WTC11 (cell line): ENCODE data around the gene SYPL1.

Experiments
- CREB1 ChIP-seq: sonication (generic); formaldehyde crosslinking; IDR thresholded peaks from 2 replicates; pipeline ENCODE4 v1.8.0; 2023; ENCODE audit warnings: mild to moderate bottlenecking, missing genetic modification reagents
- NFYB ChIP-seq: sonication (generic); formaldehyde crosslinking; conservative IDR thresholded peaks from 2 replicates; pipeline ENCODE4 v1.8.0; 2022; ENCODE audit warnings: low read depth, missing genetic modification reagents
- NR1H2 ChIP-seq: sonication (generic); formaldehyde crosslinking; IDR thresholded peaks from 2 replicates; pipeline ENCODE4 v1.9.0; 2021; ENCODE audit warnings: mild to moderate bottlenecking, moderate library complexity, missing genetic modification reagents
- NR2C2 ChIP-seq: sonication (generic); formaldehyde crosslinking; IDR thresholded peaks from 2 replicates; pipeline ENCODE4 v1.8.0; 2022; ENCODE audit warnings: mild to moderate bottlenecking, missing genetic modification reagents
- TEAD1 ChIP-seq: sonication (generic); formaldehyde crosslinking; IDR thresholded peaks from 2 replicates; pipeline ENCODE4 v1.8.0; 2022; ENCODE audit warnings: mild to moderate bottlenecking, missing genetic modification reagents
- ZNF121 ChIP-seq: sonication (generic); formaldehyde crosslinking; IDR thresholded peaks from 2 replicates; pipeline ENCODE4 v1.8.0; 2023; ENCODE audit warnings: missing genetic modification reagents
- ZNF219 ChIP-seq: sonication (generic); formaldehyde crosslinking; IDR thresholded peaks from 2 replicates; pipeline ENCODE4 v1.8.0; 2023; ENCODE audit warnings: missing genetic modification reagents, mild to moderate bottlenecking, borderline replicate concordance
- ZNF423 ChIP-seq: fragments of 250-450 bp; sonication (Bioruptor Pico); IDR thresholded peaks from 2 replicates; pipeline ENCODE4 v2.1.2; 2022; ENCODE audit warnings: mild to moderate bottlenecking, moderate library complexity
- ZNF671 ChIP-seq: fragments of 250-450 bp; sonication (Bioruptor Pico); IDR thresholded peaks from 2 replicates; pipeline ENCODE4 v1.8.0; 2021; ENCODE audit warnings: mild to moderate bottlenecking
- TF ChIP-seq, protein P1 (sequence below): fragments of 200-600 bp; IDR thresholded peaks from 2 replicates; pipeline ENCODE4 v1.8.0; 2022; ENCODE audit warnings: antibody characterized with exemption
- TF ChIP-seq, protein P2 (sequence below): sonication (generic); formaldehyde crosslinking; IDR thresholded peaks from 2 replicates; pipeline ENCODE4 v1.8.1; 2022; ENCODE audit warnings: mild to moderate bottlenecking, moderate library complexity, missing genetic modification reagents
- TF ChIP-seq, protein P3 (sequence below): sonication (generic); formaldehyde crosslinking; IDR thresholded peaks from 2 replicates; pipeline ENCODE4 v1.8.1; 2023; ENCODE audit warnings: mild to moderate bottlenecking, missing genetic modification reagents
- TF ChIP-seq, protein P4 (sequence below): sonication (generic); formaldehyde crosslinking; IDR thresholded peaks from 2 replicates; pipeline ENCODE4 v1.8.0; 2022; ENCODE audit warnings: missing genetic modification reagents

DNA sequence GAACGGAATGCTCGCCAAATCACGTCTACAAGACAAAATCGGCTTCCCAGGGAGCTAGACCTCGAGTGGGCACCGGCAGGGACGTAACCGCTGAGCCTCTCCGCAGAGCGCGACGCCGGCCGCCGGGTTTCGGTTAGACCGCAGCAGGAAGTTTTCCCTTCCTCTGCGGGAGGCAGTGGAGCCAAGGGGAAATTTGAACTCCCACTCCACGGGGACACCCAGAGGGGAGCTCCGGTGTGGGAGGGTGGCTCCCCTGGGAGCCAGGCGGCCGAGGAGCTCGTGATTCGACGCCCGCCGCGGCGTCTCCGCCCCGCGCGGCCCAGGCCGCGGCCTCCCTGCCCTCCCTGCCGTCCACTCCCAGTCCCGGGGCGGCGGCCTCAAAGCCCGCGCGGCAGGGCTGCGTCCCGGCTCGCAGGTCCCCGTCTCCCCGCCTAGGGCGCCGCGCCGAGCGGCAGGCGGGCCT lies 426 bp downstream of the SYPL1 start:
- TF ChIP-seq ZNF423 (peak; percentile 63), NR1H2 (CRISPR knock-in tag) (no peak), CREB1 (CRISPR knock-in tag) (no peak), ZNF219 (CRISPR knock-in tag) (no peak), NFYB (CRISPR knock-in tag) (0 out of 2 replicates have a peak, but pooled peaks have one; percentile 11), TEAD1 (CRISPR knock-in tag) (peak; percentile 73), ZNF121 (CRISPR knock-in tag) (no peak), NR2C2 (no peak), ZNF671 (CRISPR knock-in tag) (no peak)
- TF ChIP-seq, protein P1, sequence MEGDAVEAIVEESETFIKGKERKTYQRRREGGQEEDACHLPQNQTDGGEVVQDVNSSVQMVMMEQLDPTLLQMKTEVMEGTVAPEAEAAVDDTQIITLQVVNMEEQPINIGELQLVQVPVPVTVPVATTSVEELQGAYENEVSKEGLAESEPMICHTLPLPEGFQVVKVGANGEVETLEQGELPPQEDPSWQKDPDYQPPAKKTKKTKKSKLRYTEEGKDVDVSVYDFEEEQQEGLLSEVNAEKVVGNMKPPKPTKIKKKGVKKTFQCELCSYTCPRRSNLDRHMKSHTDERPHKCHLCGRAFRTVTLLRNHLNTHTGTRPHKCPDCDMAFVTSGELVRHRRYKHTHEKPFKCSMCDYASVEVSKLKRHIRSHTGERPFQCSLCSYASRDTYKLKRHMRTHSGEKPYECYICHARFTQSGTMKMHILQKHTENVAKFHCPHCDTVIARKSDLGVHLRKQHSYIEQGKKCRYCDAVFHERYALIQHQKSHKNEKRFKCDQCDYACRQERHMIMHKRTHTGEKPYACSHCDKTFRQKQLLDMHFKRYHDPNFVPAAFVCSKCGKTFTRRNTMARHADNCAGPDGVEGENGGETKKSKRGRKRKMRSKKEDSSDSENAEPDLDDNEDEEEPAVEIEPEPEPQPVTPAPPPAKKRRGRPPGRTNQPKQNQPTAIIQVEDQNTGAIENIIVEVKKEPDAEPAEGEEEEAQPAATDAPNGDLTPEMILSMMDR: no peak
- TF ChIP-seq, protein P2, sequence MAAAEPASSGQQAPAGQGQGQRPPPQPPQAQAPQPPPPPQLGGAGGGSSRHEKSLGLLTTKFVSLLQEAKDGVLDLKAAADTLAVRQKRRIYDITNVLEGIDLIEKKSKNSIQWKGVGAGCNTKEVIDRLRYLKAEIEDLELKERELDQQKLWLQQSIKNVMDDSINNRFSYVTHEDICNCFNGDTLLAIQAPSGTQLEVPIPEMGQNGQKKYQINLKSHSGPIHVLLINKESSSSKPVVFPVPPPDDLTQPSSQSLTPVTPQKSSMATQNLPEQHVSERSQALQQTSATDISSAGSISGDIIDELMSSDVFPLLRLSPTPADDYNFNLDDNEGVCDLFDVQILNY (CRISPR knock-in tag): no peak
- TF ChIP-seq, protein P3, sequence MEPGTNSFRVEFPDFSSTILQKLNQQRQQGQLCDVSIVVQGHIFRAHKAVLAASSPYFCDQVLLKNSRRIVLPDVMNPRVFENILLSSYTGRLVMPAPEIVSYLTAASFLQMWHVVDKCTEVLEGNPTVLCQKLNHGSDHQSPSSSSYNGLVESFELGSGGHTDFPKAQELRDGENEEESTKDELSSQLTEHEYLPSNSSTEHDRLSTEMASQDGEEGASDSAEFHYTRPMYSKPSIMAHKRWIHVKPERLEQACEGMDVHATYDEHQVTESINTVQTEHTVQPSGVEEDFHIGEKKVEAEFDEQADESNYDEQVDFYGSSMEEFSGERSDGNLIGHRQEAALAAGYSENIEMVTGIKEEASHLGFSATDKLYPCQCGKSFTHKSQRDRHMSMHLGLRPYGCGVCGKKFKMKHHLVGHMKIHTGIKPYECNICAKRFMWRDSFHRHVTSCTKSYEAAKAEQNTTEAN: no peak
- TF ChIP-seq, protein P4, sequence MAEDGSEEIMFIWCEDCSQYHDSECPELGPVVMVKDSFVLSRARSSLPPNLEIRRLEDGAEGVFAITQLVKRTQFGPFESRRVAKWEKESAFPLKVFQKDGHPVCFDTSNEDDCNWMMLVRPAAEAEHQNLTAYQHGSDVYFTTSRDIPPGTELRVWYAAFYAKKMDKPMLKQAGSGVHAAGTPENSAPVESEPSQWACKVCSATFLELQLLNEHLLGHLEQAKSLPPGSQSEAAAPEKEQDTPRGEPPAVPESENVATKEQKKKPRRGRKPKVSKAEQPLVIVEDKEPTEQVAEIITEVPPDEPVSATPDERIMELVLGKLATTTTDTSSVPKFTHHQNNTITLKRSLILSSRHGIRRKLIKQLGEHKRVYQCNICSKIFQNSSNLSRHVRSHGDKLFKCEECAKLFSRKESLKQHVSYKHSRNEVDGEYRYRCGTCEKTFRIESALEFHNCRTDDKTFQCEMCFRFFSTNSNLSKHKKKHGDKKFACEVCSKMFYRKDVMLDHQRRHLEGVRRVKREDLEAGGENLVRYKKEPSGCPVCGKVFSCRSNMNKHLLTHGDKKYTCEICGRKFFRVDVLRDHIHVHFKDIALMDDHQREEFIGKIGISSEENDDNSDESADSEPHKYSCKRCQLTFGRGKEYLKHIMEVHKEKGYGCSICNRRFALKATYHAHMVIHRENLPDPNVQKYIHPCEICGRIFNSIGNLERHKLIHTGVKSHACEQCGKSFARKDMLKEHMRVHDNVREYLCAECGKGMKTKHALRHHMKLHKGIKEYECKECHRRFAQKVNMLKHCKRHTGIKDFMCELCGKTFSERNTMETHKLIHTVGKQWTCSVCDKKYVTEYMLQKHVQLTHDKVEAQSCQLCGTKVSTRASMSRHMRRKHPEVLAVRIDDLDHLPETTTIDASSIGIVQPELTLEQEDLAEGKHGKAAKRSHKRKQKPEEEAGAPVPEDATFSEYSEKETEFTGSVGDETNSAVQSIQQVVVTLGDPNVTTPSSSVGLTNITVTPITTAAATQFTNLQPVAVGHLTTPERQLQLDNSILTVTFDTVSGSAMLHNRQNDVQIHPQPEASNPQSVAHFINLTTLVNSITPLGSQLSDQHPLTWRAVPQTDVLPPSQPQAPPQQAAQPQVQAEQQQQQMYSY: peak; percentile 45; the same call in 1 of the 2 replicates
